ENCODE results near the gene WBP1. TPM values are rescaled to one million over a fixed set of nuclear protein-coding genes. Genes with fewer than 3 reads are reported as not detected.
"Not testable (repeated sequence)": the region's sequence is repeated elsewhere in the genome, so short reads cannot be mapped to it uniquely, and the experiment has no call there.

The WBP1 gene
- total RNA-seq, 1 donor from 2014 or later = 18.1 TPM

DNA sequence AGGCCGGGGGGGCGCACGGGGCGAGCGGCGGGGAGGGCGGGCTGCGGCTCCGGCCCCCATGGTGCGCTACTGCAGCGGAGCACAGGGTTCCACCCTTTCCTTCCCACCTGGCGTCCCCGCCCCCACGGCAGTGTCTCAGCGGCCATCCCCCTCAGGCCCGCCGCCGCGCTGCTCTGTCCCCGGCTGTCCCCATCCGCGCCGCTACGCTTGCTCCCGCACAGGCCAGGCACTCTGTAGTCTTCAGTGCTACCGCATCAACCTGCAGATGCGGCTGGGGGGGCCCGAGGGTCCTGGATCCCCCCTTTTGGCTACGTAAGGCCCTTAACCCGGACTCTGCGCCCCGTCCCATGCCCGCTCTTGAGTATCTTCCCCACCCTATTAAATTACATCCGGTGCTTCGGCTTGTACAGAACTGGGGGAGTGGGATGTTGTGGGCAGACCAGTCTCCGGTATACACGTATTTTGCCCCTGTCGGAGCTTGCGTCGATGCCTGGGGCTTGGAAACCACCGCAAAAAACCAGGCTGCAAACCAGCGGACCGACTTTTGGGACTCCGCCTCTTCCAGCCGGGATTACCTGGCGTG is 598 bp upstream of the WBP1 start:
- no peaks in the 10 kb centered on the region for H3K27me3 ChIP-seq
- peaks cover 7 to 31% of the 10 kb centered on the region in 2 donors for H3K4me1 ChIP-seq
- peak overlapping the region; percentile 67 to 68 for H3K4me3 ChIP-seq
- H3K27ac ChIP-seq = peak overlapping the region; percentile 91 to 94
- peak in 1 of 2 donors; percentile 80 for DNase-seq (ENCODE audit: low spot score in 2 of 2)
- TF ChIP-seq, protein P1, sequence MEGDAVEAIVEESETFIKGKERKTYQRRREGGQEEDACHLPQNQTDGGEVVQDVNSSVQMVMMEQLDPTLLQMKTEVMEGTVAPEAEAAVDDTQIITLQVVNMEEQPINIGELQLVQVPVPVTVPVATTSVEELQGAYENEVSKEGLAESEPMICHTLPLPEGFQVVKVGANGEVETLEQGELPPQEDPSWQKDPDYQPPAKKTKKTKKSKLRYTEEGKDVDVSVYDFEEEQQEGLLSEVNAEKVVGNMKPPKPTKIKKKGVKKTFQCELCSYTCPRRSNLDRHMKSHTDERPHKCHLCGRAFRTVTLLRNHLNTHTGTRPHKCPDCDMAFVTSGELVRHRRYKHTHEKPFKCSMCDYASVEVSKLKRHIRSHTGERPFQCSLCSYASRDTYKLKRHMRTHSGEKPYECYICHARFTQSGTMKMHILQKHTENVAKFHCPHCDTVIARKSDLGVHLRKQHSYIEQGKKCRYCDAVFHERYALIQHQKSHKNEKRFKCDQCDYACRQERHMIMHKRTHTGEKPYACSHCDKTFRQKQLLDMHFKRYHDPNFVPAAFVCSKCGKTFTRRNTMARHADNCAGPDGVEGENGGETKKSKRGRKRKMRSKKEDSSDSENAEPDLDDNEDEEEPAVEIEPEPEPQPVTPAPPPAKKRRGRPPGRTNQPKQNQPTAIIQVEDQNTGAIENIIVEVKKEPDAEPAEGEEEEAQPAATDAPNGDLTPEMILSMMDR (IDR thresholded peaks at IDR 0.05) = no peak
- no peaks in the 10 kb centered on the region for H3K9me3 ChIP-seq
- H3K36me3 ChIP-seq = peaks cover 5 to 14% of the 10 kb centered on the region in 2 donors
- intact Hi-C loops (cut with DNase I) = loop anchor here (1.0 to 10.0 kb wide), 6 partner anchors 15 to 1903 kb away; partner anchors contain the start of genes AUP1, CCT7, HTRA2 and MRPL53

DNA sequence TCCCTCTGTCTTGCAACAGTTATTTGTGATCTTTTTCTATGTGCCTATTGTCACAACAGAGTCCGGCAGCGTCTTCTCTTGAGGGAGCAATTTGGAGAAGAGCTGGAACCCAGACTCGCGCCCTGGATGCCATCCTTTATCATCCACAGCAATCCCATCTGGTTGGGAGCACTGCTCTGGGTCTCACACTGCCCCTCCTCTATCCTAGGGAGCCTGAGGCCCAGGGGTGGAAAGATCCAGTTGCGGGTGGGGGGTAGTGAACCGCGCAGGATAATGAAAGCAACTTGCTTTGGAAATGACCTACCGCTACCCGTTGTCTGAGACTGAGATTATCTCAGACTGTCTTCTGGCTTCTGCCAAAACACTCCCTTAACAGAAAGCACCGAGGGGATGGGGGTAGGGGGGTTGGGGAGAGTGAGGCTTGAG is 713 bp downstream of the WBP1 start:
- no peak for DNase-seq (ENCODE audit: low spot score in 2 of 2)
- H3K4me3 ChIP-seq = peak overlapping the region; percentile 72 to 78
- H3K27ac ChIP-seq = peak overlapping the region; percentile 78 to 94
- no peaks in the 10 kb centered on the region for H3K9me3 ChIP-seq
- H3K27me3 ChIP-seq = no peaks in the 10 kb centered on the region
- peaks cover 8 to 21% of the 10 kb centered on the region in 2 donors for H3K36me3 ChIP-seq
- H3K4me1 ChIP-seq = peaks cover 8 to 31% of the 10 kb centered on the region in 2 donors
- intact Hi-C loops (cut with DNase I) = loop anchor here (1.0 to 10.0 kb wide), 6 partner anchors 14 to 1904 kb away; partner anchors contain the start of genes AUP1, CCT7, HTRA2 and MRPL53
- TF ChIP-seq, protein P1 (IDR thresholded peaks at IDR 0.05) = no peak

DNA sequence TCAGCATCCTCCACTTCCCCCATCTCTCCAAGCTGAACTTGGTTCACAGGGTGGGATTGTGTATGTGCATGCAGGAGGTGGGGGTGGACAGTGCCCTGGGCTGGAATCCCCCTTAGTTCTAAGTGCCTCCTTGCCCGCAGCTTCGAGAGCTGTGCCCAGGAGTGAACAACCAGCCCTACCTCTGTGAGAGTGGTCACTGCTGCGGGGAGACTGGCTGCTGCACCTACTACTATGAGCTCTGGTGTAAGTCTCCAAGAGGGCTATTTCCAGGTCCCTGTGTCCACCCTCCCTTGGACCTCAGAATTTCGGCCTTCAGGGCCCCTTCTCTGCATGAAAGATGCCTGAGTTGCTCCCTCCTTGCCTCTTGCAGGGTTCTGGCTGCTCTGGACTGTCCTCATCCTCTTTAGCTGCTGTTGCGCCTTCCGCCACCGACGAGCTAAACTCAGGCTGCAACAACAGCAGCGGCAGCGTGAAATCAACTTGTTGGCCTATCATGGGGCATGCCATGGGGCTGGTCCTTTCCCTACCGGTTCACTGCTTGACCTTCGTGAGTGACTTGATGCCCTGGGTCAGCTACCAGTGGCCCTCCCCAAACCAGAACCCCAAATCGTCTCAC is 1.4 kb downstream of the WBP1 start:
- H3K27me3 ChIP-seq; DNase-seq (ENCODE audit: low spot score in 2 of 2); H3K9me3 ChIP-seq; H3K27ac ChIP-seq; H3K4me3 ChIP-seq: not testable (repeated sequence)
- H3K4me1 ChIP-seq = peaks cover 15 to 34% of the 10 kb centered on the region in 2 donors
- intact Hi-C loops (cut with DNase I) = loop anchor here (2.0 to 10.0 kb wide), 5 partner anchors 13 to 1905 kb away; partner anchors contain the start of genes AUP1, CCT7, HTRA2 and MRPL53
- H3K36me3 ChIP-seq = peaks cover 8 to 21% of the 10 kb centered on the region in 2 donors

DNA sequence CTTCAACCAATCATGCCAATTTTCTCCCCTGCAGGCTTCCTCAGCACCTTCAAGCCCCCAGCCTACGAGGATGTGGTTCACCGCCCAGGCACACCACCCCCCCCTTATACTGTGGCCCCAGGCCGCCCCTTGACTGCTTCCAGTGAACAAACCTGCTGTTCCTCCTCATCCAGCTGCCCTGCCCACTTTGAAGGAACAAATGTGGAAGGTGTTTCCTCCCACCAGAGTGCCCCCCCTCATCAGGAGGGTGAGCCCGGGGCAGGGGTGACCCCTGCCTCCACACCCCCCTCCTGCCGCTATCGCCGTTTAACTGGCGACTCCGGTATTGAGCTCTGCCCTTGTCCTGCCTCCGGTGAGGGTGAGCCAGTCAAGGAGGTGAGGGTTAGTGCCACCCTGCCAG is 1.9 kb downstream of the WBP1 start:
- intact Hi-C loops (cut with DNase I); H3K27ac ChIP-seq; H3K27me3 ChIP-seq; DNase-seq (ENCODE audit: low spot score in 2 of 2); H3K4me3 ChIP-seq; H3K9me3 ChIP-seq: not testable (repeated sequence)
- Histone ChIP-seq H3K4me1 (peaks cover 14 to 34% of the 10 kb centered on the region in 2 donors), H3K36me3 (peaks cover 8 to 21% of the 10 kb centered on the region in 2 donors)

DNA sequence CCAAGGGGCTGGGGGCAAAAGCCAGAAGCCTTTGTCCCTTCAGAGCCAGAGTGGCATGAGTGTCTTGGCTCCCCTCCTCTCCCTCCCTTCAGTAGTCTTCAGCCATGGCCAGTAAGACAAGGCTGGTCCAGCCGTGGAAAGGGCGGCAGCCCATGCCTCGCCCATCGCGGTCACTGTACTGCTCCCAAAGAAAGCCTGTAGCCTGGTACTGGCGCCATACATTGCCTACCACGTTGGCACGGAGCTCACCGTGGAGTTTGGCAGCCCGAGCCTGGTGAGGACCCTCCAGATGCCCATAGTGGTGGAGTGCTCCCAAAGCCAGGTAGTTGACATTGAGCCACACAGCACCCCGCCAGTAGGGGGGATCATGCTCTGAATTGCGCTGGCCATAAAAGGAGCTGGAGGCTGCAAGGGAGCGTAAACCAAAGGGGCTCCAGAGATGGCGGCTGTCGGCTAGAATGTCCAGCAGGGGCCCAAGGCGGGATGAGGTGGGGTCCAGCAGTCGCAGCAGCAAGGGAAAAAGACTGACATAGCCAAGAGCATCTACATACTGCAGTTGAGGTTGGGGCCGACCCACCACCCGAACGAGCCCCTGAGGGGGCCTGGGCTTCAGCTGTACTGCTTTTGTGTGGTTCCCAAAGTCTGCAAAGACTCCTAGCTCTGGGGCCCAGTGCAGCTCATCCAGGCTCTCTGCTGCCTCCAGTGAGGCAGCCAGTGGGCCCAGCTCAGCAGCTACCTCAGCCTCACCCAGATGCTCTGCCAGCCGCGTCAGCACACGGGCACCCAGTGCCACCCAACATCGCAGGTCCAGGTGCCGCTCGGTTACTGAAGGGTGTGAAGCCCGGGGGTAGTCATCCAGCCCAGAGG is 3.2 kb downstream of the WBP1 start:
- intact Hi-C loops (cut with DNase I) = no loop called here
- Histone ChIP-seq H3K4me3 (no peak overlapping the region), H3K27me3 (no peaks in the 10 kb centered on the region), H3K27ac (no peak overlapping the region), H3K36me3 (peaks cover 8 to 21% of the 10 kb centered on the region in 2 donors), H3K9me3 (no peaks in the 10 kb centered on the region), H3K4me1 (peaks cover 8 to 26% of the 10 kb centered on the region in 2 donors)
- TF ChIP-seq, protein P1 (IDR thresholded peaks at IDR 0.05) = no peak
- DNase-seq (ENCODE audit: low spot score in 2 of 2) = no peak

DNA sequence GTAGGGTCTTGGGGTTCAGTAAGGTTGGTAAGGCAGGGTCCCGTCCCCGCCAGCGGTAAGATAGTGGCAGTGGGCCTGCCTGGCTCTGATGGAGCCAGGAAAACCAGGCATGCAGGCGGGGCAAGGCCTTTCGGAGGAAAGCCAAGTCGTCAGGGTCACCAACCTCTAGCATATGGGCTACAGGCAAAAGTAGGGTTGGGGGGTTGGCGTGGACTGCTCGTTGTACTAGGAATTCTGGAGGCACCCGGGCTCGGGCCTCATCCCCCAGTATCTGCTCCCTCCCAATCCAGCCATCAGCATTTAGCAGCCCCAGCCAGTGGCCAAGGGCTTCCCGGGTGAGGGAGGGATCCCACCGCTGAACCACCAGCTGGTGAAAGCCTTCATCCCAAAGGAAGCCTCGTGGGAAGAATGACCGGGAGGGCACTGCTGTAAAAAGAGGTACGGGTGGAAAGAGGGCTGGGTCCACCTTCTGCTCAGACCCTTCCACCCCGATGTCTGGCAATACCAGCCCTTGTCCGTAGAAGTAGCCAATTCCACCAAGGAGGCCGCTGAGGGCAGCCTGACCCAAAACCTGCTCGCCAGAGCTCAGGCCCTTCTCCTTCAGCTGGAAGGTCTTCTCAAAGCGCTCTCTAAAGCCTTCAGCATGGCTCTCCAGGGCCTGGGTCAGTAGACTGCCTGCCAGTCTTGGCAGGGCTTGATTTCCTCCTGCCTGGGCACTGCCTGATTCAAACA is 4.0 kb downstream of the WBP1 start:
- DNase-seq (ENCODE audit: low spot score in 2 of 2) = no peak

More for the DNA sequence above, 4.0 kb downstream of the WBP1 start:
- peaks cover 8 to 18% of the 10 kb centered on the region in 2 donors for H3K4me1 ChIP-seq
- H3K27me3 ChIP-seq = no peaks in the 10 kb centered on the region
- no peak overlapping the region for H3K4me3 ChIP-seq
- H3K27ac ChIP-seq = no peak overlapping the region
- TF ChIP-seq, protein P1 (IDR thresholded peaks at IDR 0.05) = no peak
- intact Hi-C loops (cut with DNase I) = no loop called here
- peaks cover 8 to 21% of the 10 kb centered on the region in 2 donors for H3K36me3 ChIP-seq
- H3K9me3 ChIP-seq = no peaks in the 10 kb centered on the region

All from ascending aorta (tissue), 2 donors.